GM12875 (cell line): ENCODE measurements around the gene SPEN.
"Not testable (repeated sequence)": the region's sequence is repeated elsewhere in the genome, so short reads cannot be mapped to it uniquely, and the experiment has no call there.

Source experiments
- H3K4me3 ChIP-seq: one replicate; pipeline ENCODE4 v1.5.1; 2011; ENCODE audit warnings: low read depth, low read length, control low read depth
- TF ChIP-seq, protein P1 (sequence below): IDR thresholded peaks from 2 replicates; pipeline ENCODE4 v1.5.1; 2011; ENCODE audit warnings: low read depth, mild to moderate bottlenecking, control low read depth, inconsistent platforms, low read length, moderate library complexity, borderline replicate concordance; ENCODE audit not compliant: insufficient read depth

The SPEN gene

DNA sequence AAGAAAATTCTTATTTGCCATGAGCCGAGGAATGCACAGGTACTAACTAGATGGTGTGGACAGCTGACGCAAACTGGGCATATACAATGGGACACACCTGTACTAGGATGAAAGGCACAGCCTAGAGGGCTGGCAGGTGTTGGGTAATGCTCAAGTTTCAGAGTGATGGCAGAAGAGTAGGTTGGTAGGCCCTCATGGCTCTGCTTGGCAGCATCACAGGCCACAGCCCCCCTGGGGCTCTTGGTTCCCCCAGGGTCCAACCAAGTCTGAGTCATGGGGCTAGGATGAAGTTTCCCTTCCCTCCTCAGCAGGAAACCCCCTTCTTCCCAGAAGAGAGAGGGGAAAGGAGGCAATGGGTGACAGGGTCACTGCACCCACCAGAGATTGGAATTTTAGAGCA is 35.2 kb downstream of the SPEN start:
- no peak overlapping the region for H3K4me3 ChIP-seq
- TF ChIP-seq, protein P1, sequence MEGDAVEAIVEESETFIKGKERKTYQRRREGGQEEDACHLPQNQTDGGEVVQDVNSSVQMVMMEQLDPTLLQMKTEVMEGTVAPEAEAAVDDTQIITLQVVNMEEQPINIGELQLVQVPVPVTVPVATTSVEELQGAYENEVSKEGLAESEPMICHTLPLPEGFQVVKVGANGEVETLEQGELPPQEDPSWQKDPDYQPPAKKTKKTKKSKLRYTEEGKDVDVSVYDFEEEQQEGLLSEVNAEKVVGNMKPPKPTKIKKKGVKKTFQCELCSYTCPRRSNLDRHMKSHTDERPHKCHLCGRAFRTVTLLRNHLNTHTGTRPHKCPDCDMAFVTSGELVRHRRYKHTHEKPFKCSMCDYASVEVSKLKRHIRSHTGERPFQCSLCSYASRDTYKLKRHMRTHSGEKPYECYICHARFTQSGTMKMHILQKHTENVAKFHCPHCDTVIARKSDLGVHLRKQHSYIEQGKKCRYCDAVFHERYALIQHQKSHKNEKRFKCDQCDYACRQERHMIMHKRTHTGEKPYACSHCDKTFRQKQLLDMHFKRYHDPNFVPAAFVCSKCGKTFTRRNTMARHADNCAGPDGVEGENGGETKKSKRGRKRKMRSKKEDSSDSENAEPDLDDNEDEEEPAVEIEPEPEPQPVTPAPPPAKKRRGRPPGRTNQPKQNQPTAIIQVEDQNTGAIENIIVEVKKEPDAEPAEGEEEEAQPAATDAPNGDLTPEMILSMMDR: no peak

- no peak overlapping the region for H3K4me3 ChIP-seq
- TF ChIP-seq, protein P1: no peak
Observed at GRCh38 chr1:15883326-15883725, 35.8 kb downstream of the SPEN start.

DNA sequence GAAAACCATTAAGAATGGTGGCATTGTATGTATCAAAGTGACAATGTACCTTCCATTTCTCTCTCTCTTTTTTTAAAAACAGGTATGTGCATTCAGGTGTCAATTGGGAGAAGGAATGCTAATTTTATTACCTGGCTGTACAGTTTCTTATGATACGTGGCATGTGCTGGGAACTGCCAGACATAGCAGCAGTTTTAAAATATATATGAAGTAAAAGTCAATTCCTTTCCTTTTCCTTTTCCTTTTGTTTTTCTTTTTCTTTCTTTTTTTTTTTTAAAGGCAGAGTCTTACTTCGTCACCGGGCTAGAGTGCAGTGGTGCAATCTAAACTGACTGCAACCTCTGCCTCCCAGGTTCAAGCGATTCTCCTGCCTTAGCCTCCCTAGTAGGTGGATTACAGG is 37.0 kb downstream of the SPEN start:
- TF ChIP-seq, protein P1: no peak
- H3K4me3 ChIP-seq: no peak overlapping the region

DNA sequence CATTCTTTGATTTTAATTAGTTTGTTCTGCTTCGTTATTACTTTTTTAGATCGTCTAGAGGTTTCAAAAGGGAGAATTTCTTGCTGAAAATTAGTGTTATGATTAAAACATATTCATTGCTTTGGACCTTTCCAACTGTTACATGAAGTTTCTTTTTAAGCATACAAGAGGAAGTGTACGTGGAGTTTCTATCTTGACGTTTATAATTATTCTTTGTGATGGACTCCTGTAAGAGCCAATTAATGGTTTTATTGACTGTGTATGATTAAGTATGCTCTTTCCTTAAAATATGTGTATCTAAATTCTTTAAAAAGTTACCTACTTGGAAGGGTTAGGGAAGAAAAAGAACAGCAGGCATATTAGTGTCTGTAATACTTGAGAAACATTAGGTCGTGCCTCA is 37.8 kb downstream of the SPEN start:
- TF ChIP-seq, protein P1: no peak
- H3K4me3 ChIP-seq: no peak overlapping the region

- H3K4me3 ChIP-seq: peak overlapping the region; percentile 28
- TF ChIP-seq, protein P1: no peak
Observed at GRCh38 chr1:15885701-15886610, 38.4 kb downstream of the SPEN start.

DNA sequence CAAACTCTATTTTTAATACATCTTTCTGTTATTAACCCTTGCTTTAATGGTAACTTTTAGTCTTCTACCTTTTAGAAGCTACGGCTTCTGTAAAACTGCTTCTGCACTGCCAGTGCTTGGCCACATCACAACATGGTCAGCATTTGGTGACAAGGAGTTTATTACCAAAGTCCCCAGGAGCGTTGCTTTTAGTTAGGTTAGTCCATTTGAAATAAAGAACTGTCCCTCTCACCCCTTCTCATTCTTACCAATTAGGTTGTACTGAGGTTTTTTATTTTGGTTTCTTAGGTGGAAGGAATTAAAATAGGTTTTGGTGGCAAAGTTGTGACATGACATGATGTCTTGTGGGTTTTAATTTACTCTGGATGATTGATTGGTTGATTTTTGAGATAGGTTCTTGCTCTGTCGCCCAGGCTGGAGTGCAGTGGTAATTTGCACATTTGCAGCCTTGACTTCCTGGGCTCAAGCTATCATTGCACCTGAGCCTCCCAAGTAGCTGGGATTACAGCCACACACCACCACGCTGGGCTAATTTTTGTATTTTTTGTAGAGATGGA is 39.2 kb downstream of the SPEN start:
- TF ChIP-seq, protein P1: no peak
- no peak overlapping the region for H3K4me3 ChIP-seq

DNA sequence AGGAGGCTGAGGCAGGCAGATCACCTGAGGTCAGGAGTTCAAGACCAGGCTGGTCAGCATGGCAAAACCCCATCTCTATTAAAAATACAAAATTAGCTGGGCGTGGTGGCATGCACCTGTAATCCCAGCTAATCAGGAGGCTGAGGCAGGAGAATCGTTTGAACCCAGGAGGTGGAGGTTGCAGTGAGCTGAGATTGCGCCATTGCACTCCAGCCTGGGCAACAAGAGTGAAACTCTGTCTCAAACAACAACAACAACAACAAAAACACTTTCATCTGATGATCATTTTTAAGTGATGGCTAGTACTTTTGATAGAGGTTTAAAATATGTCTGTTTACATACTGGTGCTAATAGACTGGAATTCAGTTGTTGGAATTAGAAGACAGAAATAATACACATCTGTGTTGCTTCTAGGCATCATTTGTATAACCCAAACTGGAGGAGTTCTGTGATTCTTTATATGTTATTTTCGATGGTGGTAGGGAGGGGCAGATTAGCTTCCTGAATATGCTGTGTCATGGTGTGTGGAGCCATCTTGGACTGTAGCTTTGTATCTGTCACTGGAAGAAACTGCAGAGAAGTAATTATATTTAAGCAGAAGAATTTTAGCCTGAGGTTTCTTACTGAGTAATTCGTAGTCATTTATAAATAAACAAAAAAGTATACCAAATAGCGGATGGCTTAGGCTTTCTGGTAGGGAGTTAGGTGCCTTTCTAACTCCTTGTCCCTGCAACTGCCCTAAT is 45.5 kb downstream of the SPEN start:
- H3K4me3 ChIP-seq: not testable (repeated sequence)
